Neural progenitor cell (in vitro differentiated cells): ENCODE data around the gene MSRB1.

Experiments
- CTCF ChIP-seq: fragments of 200-600 bp; sonication (generic); IDR thresholded peaks from 2 replicates; pipeline ENCODE4 v1.5.1; 2017; ENCODE audit warnings: antibody characterized with exemption, mild to moderate bottlenecking
- EZH2 ChIP-seq: fragments of 200-600 bp; sonication (generic); IDR thresholded peaks from 2 replicates; pipeline ENCODE4 v1.6.1; 2017; ENCODE audit warnings: antibody characterized with exemption, mild to moderate bottlenecking, moderate library complexity
- EZH2phosphoT487 ChIP-seq: fragments of 200-600 bp; sonication (generic); IDR thresholded peaks from 2 replicates; pipeline ENCODE4 v1.6.1; 2017; ENCODE audit warnings: antibody characterized with exemption

GRCh38 chr16:1974157-1975070 is 31.4 kb upstream of the MSRB1 start:
- TF ChIP-seq CTCF (no peak), EZH2 (no peak), EZH2phosphoT487 (no peak)
